Inflammatory macrophage (primary cell): ENCODE results near the gene LMNA.
"Not testable (repeated sequence)": the region's sequence is repeated elsewhere in the genome, so short reads cannot be mapped to it uniquely, and the experiment has no call there.

Experiments
- DNase-seq, 2 donors: peaks; one replicate each; pipeline ENCODE4 v3.0.0-alpha.2; 2020 to 2022

Gene LMNA

DNA sequence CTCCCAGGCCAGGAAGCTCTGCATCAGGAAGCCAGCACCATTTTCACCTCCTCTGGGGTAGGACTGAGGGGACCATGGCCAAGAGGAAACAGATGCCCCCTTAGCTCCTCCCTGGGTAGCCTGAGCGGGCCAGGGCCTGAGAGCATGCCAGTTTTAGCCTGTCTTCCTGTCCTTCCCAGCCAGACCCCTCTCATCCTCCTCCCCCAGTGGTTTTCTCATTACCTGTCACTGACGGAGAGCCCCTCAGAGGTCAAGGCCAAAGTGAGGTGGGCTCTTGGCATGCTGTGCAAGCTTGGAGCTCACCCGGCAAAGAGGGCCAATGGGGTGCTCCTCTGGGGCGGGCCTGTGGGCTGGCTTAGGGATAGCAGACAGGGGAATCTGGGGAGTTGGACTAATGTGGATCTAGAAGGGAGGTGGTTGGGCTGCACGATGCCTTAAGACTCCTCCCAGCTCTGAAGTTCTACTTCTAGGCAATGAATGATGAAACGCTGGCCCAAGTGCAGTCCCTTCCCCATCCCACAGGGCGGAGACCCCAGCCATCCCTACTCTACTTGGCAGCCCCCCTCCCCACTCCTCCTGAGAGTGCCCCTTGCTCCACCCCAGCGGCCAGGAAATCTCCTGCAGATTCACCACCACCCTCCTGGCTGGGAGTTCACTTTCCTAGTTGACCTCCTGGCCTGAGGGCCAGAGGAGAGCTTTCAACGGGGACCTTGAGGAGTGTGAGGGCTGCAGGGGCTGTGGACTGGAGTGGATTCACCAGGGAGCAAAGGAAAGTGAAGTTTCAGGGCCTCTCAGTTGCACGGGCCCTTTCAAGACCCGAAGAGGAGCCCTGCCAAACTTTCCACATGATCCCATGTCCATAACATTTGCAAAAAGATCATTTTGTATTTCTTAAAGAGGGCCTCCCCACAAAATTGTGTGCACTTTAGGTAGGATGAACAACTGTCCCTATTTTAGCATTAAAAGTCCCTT is 9.4 kb upstream of the LMNA start:
- DNase-seq = no peak

DNA sequence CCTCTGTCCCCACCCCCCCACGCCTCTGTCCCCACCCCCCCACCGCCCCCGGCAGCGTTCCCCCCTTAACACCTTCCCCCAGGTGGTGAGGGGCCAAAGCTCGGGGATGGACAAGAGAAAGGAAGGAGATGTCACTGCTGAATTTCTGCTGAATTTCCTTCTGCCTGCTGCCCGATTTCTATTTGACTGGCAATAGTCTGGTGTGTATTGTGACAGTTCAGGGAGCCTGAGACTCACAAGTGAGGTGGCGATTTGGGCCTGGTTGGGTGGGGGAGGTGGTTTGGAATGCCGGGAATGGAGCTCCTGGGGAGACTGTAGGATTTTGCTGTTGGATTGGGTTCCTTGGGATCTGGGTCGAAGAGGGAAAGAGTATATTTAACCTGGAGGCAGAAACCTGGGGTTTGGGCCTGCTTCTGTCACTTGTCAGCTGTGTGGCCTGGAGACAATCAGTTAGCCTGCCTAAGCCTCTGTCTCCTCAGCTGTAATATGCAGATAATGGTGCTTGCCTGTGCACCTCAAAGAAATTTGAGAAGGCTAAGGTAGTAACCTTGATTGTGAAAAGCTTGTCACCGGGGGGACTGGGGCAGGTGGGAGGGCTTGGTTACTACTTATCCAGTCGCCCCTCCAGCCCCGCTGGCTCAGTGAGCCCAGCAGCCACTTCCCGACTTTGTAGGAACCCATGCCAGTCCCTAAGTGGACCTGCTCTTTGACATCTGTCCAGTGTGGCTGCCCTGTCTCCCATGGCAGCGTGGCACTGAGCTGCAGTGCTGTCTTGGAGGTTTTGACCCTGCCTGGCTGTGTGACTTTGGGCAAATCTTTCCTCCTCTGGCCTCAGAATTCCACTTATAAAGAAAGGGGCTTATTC is 7.7 kb upstream of the LMNA start:
- DNase-seq = no peak

DNA sequence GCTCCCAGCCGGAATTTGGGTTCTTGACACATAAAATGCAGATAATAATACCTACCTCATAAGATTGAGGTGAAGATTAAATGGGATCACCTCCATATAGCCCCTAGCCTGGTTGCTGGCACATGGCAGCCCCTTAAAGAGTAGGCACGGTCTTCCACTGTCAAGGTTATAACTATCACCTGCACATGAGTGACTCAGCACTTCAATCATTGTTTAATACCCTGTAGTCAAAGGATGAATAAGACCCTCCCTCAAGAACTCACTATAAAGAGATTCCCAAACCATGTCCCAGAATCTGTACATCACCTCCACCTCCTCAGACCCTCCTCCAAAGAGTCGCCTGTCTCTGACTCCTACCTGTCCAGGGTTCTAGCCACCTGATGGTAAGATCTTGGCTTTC is 6.5 kb upstream of the LMNA start:
- DNase-seq = no peak

DNA sequence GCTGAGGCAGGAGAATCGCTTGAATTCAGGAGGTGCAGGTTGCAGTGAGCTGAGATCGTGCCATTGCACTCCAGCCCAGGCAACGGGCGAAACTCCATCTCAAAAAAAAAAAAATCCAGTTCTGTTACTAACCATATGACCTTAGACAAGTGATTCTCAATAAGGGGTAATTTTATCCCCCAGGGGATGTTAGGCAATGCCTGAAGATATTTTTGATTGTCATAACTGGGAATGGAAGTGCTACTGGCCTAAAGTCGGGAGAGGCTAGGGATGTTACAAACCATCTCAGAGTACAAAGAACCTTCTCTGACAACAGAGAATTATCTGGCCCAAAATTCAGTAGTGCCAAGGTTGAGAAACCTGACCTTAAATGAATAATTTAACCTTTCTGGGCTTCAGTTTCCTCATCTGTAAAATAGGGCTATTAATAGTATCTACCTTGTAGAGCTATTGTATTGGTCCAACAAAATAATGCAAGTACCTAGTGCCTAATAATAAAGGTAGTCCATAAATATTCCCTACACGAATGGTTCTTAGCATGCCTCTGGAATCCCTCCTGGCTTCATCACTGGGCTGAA is 5.8 kb upstream of the LMNA start:
- no peak for DNase-seq

DNA sequence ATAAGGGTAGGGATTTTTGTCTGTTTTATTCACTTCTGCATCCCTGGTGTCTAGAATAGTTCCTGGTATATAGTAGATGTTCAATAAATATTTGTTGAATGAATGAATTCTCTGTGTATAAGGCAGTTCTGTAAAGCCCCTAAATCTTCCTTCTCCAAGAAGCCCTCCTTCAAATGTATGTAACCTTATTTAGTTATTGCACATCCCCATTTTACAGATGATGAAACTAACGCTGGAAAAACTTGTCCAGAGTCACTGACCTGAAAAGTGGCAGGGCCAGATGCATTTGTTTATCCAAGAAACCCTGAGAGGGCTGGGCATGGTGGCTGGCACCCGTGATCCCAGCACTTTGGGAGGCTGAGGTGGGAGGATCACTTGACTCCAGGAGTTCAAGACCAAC is 4.3 kb upstream of the LMNA start:
- DNase-seq = no peak

DNA sequence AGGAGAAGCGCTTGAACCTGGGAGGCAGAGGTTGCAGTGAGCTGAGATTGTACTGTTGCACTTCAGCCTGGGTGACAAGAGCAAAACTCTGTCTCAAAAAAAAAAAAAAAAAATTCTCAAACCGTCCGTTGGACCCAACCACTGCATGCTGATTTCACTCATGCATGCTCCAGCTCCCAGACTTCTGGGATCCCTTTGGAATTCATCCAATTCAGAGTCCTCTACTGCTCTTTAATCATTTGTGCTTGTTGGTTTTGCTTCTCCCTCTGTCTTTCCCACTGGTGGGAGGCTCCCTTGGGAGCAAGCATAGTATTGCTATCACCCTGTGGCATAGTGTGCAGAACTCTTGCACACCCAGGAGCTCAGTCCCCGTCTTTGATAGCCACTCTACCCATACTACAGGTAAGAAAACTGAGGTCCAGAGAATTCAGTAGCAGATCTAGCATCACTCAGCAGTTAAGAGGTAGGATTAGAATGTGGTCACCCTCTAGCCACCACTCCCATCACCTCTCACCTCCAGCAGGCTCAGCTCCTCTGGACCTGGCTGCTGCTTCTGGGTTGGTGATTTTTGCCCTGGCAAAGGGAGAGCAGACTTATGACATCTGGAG is 3.1 kb upstream of the LMNA start:
- no peak for DNase-seq

DNA sequence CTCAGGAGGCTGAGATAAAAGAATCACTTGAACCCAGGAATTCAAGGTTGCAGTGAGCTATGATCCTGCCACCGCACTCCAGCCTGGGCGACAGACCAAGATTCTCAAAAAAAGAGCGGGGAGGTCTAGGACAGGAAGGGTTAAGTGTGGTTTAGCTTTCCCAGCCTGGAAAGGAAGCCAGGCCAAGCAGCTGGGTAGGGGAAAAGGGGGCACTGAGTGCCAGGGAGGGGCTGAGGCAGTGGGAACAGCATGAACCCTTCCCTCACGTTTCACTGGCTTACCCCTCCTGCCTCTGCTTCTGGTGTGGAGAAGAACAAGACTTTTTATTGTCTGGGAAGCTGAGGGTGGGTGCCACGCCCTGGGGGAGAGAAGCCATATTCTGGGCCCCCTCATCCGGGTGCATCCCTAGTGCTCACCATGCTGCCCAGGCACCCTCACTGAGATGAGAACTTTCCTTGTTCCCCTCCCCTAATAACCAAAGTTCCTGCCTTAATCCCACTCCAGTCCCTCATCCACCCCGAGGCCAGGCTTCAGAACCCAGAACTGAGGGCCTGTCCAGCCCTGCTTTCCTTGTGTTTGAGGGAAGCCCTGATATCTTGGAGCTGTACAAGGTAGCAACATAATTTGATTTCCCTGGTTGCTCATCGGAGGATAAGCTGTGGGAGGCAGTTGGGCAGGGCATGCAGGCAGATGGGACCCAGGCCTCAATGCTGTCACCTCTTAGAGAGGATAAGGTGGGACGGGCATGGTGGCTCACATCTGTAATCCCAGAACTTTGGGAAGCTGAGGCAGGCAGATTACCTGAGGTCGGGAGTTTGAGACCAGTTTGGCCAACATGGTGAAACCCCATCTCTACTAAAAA is 2.0 kb upstream of the LMNA start:
- DNase-seq = no peak

DNA sequence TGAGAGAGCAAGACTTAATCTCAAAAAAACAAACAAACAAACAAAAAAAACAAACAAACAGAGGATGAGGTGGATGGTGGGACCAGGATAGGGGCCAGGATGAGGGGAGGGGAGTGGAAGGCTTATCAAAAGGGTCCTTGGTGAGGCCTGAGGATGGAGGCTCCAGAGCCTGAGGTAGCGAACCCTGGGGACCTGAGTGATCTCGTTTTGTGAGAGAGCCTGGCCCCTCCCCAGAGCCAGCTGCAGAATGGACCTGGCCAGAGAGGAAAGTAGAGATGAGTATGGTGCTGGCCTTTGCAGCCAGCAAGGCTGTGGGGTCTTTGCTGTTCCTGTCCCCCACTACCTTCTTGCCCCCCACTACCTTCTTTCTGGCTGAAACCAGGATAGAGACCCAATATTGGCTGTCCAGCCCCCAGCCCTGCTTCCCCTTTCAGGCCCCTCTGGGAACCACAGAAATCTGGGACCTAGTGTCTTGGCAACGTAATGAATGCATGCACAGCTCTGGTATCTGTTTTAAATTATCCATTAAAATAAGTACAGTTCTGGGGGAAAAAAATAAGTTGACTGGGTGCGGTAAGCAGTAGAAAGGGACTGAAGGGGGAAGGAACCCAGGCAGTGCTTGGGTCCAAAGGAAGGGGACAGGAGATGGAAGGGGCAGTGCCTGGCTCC is 1.1 kb upstream of the LMNA start:
- DNase-seq = no peak

DNA sequence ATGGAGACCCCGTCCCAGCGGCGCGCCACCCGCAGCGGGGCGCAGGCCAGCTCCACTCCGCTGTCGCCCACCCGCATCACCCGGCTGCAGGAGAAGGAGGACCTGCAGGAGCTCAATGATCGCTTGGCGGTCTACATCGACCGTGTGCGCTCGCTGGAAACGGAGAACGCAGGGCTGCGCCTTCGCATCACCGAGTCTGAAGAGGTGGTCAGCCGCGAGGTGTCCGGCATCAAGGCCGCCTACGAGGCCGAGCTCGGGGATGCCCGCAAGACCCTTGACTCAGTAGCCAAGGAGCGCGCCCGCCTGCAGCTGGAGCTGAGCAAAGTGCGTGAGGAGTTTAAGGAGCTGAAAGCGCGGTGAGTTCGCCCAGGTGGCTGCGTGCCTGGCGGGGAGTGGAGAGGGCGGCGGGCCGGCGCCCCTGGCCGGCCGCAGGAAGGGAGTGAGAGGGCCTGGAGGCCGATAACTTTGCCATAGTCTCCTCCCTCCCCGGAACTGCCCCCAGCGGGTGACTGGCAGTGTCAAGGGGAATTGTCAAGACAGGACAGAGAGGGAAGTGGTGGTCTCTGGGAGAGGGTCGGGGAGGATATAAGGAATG is 505 bp downstream of the LMNA start:
- DNase-seq = peak; percentile 25 to 38

DNA sequence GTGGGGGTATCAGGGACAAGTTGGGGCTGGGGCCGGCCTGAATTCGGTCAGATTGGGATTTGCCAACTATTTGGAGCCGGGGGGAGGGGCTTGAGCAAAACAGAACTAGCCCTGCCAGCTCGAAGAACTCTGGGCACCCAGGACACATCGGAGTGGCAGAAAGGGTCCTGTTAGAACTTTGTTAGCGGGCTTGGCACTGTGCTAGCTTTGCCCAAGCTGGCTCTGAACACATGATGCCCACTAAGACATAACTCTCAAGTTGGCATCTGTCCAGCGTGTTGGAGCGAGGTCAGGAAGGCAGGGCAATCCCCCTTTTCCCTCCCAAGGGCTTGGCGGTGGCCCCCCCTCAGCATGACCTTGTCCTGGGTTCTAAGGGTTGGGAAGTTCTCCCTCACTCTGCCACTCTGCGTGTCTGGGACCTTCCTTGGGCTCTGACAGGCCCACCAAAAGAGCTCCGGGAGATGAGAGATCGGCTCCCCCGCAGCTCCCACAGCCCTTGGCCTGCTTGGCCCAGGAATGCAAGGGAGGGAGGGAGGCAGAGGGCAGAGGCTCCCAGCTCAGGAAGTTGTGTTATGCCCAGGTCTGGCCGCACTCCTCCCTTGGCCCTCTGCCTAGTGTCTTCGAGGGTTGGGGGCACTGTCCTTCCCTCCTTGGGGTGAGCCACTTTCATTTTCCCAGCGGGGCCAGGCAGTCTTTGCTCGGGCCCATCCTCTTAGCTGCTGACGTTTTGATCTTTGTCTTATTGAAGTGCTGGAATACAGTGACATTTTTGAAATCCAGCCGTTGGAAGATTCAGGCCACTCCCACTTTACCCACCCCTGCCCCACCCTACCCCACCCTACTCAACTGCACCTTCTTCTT is 1.2 kb downstream of the LMNA start:
- DNase-seq = peak; percentile 12 to 14

DNA sequence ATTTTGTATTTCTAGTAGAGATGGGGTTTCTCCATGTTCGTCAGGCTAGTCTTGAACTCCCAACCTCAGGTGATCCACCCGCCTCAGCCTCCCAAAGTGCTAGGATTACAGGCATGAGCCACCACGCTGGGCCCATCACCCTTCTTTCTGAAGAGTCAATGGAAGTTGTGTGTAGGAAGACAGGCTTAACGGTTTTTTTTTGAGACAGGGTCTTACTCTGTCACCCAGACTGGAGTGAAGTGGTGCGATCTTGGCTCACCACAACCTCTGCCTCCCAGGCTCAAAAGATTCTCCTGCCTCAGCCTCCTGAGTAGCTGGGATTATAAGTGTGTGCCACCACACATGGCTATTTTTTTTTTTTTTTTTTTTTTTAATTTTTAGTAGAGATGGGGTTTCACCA is 2.2 kb downstream of the LMNA start:
- DNase-seq = not testable (repeated sequence)

DNA sequence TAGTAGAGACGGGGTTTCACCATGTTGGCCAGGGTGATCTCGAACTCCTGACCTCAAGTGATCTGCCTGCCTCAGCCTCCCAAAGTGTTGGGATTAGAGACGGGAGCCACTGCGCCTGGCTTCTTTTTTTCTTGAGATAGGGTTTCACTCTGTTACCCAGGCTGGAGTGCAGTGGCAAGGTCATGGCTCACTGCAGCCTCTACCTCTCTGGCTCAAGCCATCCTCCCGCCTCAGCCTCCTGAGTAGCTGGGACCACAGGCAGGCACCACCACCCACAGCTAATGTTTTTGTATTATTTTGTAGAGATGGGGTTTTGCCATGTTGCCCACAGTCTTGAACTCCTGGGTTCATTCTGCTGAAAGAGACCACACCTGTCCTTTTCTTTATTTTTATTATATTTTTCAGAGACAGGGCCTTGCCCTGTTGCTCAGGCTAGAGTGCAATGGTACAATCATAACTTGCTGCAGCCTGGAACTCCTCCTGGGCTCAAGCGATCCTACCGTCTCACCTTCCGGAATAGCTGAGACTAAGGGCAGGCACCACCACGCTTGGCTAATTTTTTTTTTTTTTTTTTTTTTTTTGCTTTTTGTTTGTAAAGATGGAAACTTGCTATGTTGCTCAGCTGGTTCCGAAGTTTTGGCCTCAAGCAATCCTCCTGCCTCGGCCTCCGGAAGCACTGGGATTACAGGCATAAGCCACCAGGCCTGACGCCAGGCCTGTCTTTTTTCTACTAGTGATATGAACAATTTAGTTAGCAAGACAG is 3.1 kb downstream of the LMNA start:
- DNase-seq = no peak

DNA sequence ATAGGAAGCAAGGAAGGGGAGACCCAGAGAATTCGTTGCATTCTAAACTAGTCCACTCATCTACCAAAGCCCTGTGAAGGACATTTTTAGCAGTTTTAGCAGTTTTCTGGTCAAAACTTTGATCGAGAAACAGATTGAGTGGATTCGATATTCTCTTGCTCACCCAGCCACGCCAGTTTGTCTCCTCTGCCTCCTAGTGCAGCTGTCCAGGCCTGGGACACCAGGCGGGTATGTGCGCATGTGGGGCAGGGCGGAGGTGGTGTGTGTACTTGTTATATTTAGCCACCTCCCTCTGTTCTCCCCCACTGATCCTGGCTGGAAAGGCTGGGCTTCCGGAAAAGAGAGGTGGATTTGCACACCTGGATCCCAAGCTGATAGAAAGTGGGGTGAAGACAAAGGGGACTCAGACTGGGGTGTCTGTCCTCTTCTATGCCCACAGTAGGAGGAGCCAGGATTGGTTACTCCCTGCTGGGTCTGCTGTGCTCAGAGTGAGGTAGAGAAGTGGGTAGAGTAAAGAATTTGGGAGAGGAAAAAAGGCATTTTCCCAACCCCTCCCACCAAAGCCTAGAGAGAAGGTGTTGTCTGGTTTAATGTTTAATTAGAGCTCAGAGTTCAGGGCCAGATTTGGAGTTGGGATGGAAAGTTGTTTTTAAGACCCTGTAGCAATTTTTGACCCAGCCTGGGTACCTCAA is 3.8 kb downstream of the LMNA start:
- DNase-seq = no peak

DNA sequence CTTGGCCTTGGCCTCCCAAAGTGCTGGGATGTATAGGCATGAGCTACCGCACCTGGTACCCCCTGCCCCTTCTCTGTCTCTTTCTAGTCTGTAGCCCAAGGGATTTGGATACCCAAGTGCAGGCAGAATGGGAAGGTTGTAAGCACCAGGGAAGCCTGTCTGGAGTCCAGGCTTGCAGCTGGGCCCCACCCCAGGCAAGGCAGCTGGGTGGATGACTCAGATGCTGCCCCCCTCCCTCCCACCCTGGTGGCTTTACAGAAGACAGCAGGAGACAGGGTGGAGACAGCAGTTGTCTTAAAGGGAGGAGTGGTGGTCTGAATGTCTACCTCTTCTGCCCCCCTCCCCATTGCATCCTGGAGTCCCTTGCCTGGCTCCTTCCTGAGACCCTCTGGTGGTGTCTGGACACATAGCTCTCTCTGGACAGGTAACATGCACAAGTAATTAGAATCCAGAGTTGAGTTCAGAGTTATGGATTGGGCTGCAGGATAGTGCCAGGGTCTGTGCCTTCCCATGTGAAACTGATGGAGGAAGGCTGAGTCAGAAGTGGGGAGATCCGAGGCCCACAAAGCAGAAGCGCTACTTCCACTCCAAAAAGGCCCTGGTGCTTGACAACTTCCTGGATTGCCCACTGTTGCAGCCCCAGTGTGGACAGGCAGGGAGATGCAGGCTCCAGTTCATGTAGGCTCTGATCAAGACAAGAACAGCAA is 5.1 kb downstream of the LMNA start:
- DNase-seq = peak; percentile 87 to 91

DNA sequence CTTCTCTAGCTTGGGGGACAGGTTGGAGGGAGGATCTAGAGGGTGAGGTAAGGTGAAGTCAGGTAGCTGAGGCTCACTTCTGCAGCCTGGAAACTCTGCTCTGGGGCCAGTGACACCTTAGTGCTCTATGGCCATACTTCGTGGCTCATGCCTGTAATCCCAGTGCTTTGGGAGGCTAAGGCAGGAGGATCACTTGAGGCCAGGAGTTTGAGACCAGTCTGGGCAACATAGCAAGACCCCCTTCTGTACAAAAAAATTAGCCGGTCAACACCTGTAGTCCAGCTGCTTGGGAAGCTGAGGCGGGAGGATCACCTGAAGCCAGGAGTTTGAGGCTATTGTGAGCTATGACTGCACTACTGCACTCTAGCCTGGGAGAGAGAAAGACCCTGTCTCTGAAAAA is 5.8 kb downstream of the LMNA start:
- DNase-seq = no peak

DNA sequence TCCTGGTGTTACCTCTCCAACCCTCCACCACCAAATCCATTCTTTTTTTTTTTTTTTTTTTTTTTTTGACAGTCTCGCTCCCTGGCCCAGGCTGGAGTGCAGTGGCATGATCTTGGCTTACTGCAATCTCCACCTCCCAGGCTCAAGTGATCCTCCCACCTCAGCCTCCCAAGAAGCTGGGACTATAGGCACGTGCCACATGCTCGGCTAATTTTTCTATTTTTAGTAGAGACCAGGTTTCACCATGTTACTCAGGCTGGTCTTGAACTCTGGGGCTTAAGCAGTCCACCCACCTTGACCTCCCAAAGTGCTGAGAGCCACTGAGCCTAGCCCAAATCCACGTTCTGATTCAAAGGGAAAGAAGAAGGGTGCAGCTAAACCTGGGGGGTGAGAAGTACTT is 6.5 kb downstream of the LMNA start:
- peak in 1 of 2 donors; percentile 17 for DNase-seq

DNA sequence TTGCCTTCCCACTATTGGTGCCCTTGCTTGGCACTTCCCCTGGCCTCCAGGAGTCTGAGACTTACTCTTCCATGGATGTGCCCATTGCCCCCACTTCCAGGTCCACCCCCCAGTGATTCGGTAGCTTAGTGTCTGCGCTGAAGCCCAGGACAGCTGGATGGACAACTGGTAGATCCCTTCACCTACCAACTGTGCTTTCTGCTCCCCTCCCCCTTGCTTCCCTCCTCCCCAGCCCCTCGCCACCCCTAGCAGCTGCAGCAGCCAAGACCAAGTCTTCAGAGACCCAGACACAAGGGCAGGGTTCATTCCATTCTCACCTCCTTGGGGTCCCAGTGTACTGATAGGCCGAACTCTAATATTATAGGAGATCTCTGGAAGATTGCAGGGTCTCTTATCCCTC is 6.9 kb downstream of the LMNA start:
- no peak for DNase-seq

DNA sequence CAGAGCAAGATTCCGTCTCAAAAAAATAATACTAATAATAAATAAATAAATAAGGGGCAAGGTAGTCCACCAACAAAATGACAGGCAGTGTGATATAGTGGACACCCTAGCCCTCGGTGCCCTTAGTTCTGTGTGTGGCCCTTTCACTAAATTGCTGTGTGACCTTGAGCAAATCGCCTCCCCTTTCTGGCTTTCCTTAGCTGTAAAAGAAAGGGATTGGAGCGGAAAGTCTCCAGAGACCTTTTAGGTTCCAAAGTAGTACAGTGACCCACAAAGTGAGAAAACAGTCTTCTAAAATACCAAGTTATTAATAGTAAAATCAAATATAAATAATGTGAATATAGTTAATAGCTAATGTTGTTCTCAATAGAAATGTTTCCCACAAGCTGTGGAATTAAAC is 7.6 kb downstream of the LMNA start:
- DNase-seq = no peak
